HepG2 (cell line): ENCODE results near the gene THBS2. TPM values are rescaled to one million over a fixed set of nuclear protein-coding genes. Genes with fewer than 3 reads are reported as not detected.

ENCODE experiments used
- ATAC-seq: fragments of 200-7000 bp; cut with Tn5 transposase; 3 replicates; pipeline ENCODE4 v1.9.1; 2020; ENCODE audit warnings: mild to moderate bottlenecking, moderate library complexity
- BruUV-seq: library from RNA; stranded (reverse); fragments of 400-500 nt; replicated peaks from 2 replicates; lab custom pipeline; 2021; lab: Mats Ljungman, UMichigan
- CTCF ChIA-PET: fragments of 300-600 bp; formaldehyde crosslinking; extraction: SDS; loops from one replicate; lab custom pipeline; 2021; ENCODE audit warnings: low total read pairs, inconsistent platforms, low intra/inter-chr PET ratio; lab: Yijun Ruan, JAX
- POLR2A ChIA-PET: fragments of 350-600 bp; sonication (Branson Sonifier 250); formaldehyde crosslinking; loops from one replicate; lab custom pipeline; 2020; ENCODE audit warnings: antibody characterized with exemption, inconsistent platforms; lab: Yijun Ruan, JAX
- DNase-seq: peaks from one replicate; pipeline ENCODE4 v3.0.0-alpha.2; 2015; ENCODE audit warnings: low spot score
- FAIRE-seq: peaks from 3 replicates; lab custom pipeline; 2011; peaks lifted over from hg19 to GRCh38; lab: Jason Lieb, UNC
- H2AFZ ChIP-seq: one replicate; pipeline ENCODE4 v1.6.1; 2011; ENCODE audit warnings: low read length, inconsistent platforms
- H3K27ac ChIP-seq: fragments of 300-600 bp; 3 replicates; pipeline ENCODE4 v1.8.0; 2011; ENCODE audit warnings: mixed run types, mild to moderate bottlenecking, mixed read lengths, low read length, inconsistent platforms; ENCODE audit not compliant: insufficient read depth; ENCODE audit errors: extremely low read length
- H3K27me3 ChIP-seq, 2 experiments: fragments of 200-600 bp in 1 of 2; 2 replicates in 1 of 2; 3 replicates in 1 of 2; pipeline versions ENCODE4 v1.6.0 to v1.8.0; 2011; ENCODE audit warnings: low read length in 2 of 2, mild to moderate bottlenecking in 2 of 2, moderate library complexity in 2 of 2, inconsistent platforms in 1 of 2; ENCODE audit not compliant: insufficient read depth in 2 of 2, control insufficient read depth in 1 of 2
- H3K36me3 ChIP-seq, 2 experiments: fragments of 200-600 bp in 1 of 2; replicated peaks in 1 of 2; 2 replicates in 1 of 2; 3 replicates in 1 of 2; pipeline versions ENCODE4 v1.5.1 to v1.8.0; 2011; ENCODE audit warnings: low read length in 2 of 2, inconsistent platforms in 1 of 2; ENCODE audit not compliant: insufficient read depth in 2 of 2, control insufficient read depth in 1 of 2
- H3K4me1 ChIP-seq: 2 replicates; pipeline ENCODE4 v1.5.1; 2012; ENCODE audit warnings: low read length, inconsistent platforms; ENCODE audit not compliant: insufficient read depth
- H3K4me2 ChIP-seq: 2 replicates; pipeline ENCODE4 v1.6.0; 2011; ENCODE audit warnings: low read depth, low read length, inconsistent platforms
- H3K4me3 ChIP-seq, 3 experiments: fragments of 200-600 bp in 1 of 3; sonication (generic), shearing (Covaris generic) in 1 of 3; replicated peaks in 1 of 3; 2 replicates each; pipeline ENCODE4 v1.5.1; 2011 to 2016; ENCODE audit warnings: low read length in 3 of 3, inconsistent platforms in 2 of 3, low read depth in 2 of 3, mild to moderate bottlenecking in 2 of 3, control low read depth in 1 of 3, mixed read lengths in 1 of 3; ENCODE audit not compliant: insufficient read depth in 1 of 3
- H3K79me2 ChIP-seq: one replicate; pipeline ENCODE4 v1.6.1; 2011; ENCODE audit warnings: low read length, inconsistent platforms; ENCODE audit not compliant: insufficient read depth
- H3K9ac ChIP-seq: 2 replicates; pipeline ENCODE4 v1.6.0; 2011; ENCODE audit warnings: mild to moderate bottlenecking, low read depth, low read length, inconsistent platforms; ENCODE audit not compliant: insufficient read depth
- H3K9me3 ChIP-seq: 2 replicates; pipeline ENCODE4 v1.5.1; 2012; ENCODE audit warnings: mild to moderate bottlenecking, low read length
- H4K20me1 ChIP-seq: 2 replicates; pipeline ENCODE4 v1.6.0; 2011; ENCODE audit warnings: inconsistent platforms, mild to moderate bottlenecking, low read length, moderate library complexity; ENCODE audit not compliant: insufficient read depth
- GFI1 ChIP-seq: sonication (generic); formaldehyde crosslinking; IDR thresholded peaks from 2 replicates; pipeline ENCODE4 v1.5.0; 2020; ENCODE audit warnings: missing genetic modification reagents, mild to moderate bottlenecking, borderline replicate concordance
- HDAC1 ChIP-seq: sonication (generic); formaldehyde crosslinking; IDR thresholded peaks from 2 replicates; pipeline ENCODE4 v1.5.1; 2020; ENCODE audit warnings: mild to moderate bottlenecking, missing genetic modification reagents
- HOXA5 ChIP-seq: sonication (generic); formaldehyde crosslinking; IDR thresholded peaks from 2 replicates; pipeline ENCODE4 v1.4.0; 2020; ENCODE audit warnings: missing genetic modification reagents
- HOXA7 ChIP-seq: sonication (generic); formaldehyde crosslinking; IDR thresholded peaks from 2 replicates; pipeline ENCODE4 v1.8.1; 2022; ENCODE audit warnings: mild to moderate bottlenecking, missing genetic modification reagents, moderate library complexity
- MED13 ChIP-seq: sonication (generic); formaldehyde crosslinking; IDR thresholded peaks from 2 replicates; pipeline ENCODE4 v1.5.0; 2020; ENCODE audit warnings: missing genetic modification reagents
- PAX8 ChIP-seq: sonication (generic); formaldehyde crosslinking; IDR thresholded peaks from 2 replicates; pipeline ENCODE4 v1.8.0; 2022; ENCODE audit warnings: mild to moderate bottlenecking, missing genetic modification reagents, borderline replicate concordance
- RFXANK ChIP-seq: IDR thresholded peaks from 2 replicates; pipeline ENCODE4 v1.6.1; 2016
- RXRB ChIP-seq: IDR thresholded peaks from 2 replicates; pipeline ENCODE4 v1.6.1; 2016; ENCODE audit warnings: borderline replicate concordance, missing genetic modification reagents, missing compliant biosample characterization
- SSRP1 ChIP-seq: IDR thresholded peaks from 2 replicates; pipeline ENCODE4 v1.6.1; 2016; ENCODE audit warnings: control low read depth
- ZC3H13 ChIP-seq: sonication (generic); formaldehyde crosslinking; IDR thresholded peaks from 2 replicates; pipeline ENCODE4 v1.8.1; 2023; ENCODE audit warnings: mild to moderate bottlenecking, missing genetic modification reagents, moderate library complexity
- ZFP91 ChIP-seq: sonication (generic); formaldehyde crosslinking; IDR thresholded peaks from 2 replicates; pipeline ENCODE4 v1.9.0; 2022; ENCODE audit warnings: missing genetic modification reagents, mild to moderate bottlenecking, borderline replicate concordance
- ZNF430 ChIP-seq: sonication (generic); formaldehyde crosslinking; IDR thresholded peaks from 2 replicates; pipeline ENCODE4 v1.9.0; 2021; ENCODE audit warnings: mild to moderate bottlenecking, missing genetic modification reagents
- ZNF431 ChIP-seq: sonication (generic); formaldehyde crosslinking; IDR thresholded peaks from 2 replicates; pipeline ENCODE4 v1.9.0; 2022; ENCODE audit warnings: missing genetic modification reagents, low read depth, mild to moderate bottlenecking, borderline replicate concordance
- ZNF563 ChIP-seq: sonication (generic); formaldehyde crosslinking; IDR thresholded peaks from 2 replicates; pipeline ENCODE4 v1.8.0; 2022; ENCODE audit warnings: mild to moderate bottlenecking, moderate library complexity, missing genetic modification reagents
- ZNF564 ChIP-seq: sonication (generic); formaldehyde crosslinking; IDR thresholded peaks from 2 replicates; pipeline ENCODE4 v1.8.1; 2023; ENCODE audit warnings: mild to moderate bottlenecking, missing genetic modification reagents
- ZNF713 ChIP-seq: sonication (generic); formaldehyde crosslinking; IDR thresholded peaks from 2 replicates; pipeline ENCODE4 v1.4.0; 2020; ENCODE audit warnings: mild to moderate bottlenecking, missing genetic modification reagents
- ZNF879 ChIP-seq: sonication (generic); formaldehyde crosslinking; IDR thresholded peaks from 2 replicates; pipeline ENCODE4 v1.8.1; 2023; ENCODE audit warnings: missing genetic modification reagents
- ZXDC ChIP-seq: sonication (generic); formaldehyde crosslinking; IDR thresholded peaks from 2 replicates; pipeline ENCODE4 v1.5.0; 2020; ENCODE audit warnings: mild to moderate bottlenecking, missing genetic modification reagents
- WGBS: methylation state at CpG from one replicate; pipeline ENCODE4 v1.1.6; 2017; ENCODE audit warnings: low lambda C conversion rate; 5-methylcytosine and 5-hydroxymethylcytosine counted together
- in situ Hi-C: cut with HindIII; loops from 2 replicates; pipeline ENCODE4 v1.10.0; 2017; ENCODE audit warnings: low pct_unique_long_range_greater_than_20kb; ENCODE audit not compliant: extremely low pct_ligation_motif_present
- intact Hi-C: fragments of 100-400 bp; cut with micrococcal nuclease; formaldehyde crosslinking; loops from one replicate; pipeline ENCODE4 v1.10.0; 2022; ENCODE audit not compliant: unreplicated experiment
- polyA plus RNA-seq, 8 experiments: library from polyadenylated mRNA; depleted of rRNA in 3 of 8; stranded (reverse) in 7 of 8; unstranded in 1 of 8; fragments of >200 nt; fragmentation: Illumina TruSeq in 4 of 8; extraction: Trizol in 4 of 8; gene quantifications; 2 replicates each; pipeline versions ENCODE4 v1.2.1 to v1.2.3, GENCODE V29; 2011 to 2016; ENCODE audit warnings: low read depth in 4 of 8, missing spikeins in 1 of 8, mixed read lengths in 1 of 8; ENCODE audit not compliant: insufficient read depth in 1 of 8
- total RNA-seq, 5 experiments: library from RNA; depleted of rRNA; stranded (reverse); fragments of >200 nt; fragmentation: Illumina TruSeq; extraction: Trizol; gene quantifications; 2 replicates each; pipeline ENCODE4 v1.2.3, GENCODE V29; 2016; ENCODE audit warnings: low read depth in 1 of 5

THBS2 gene
- total and polyA plus RNA-seq, 2 of the 13 experiments (the other 11 are each of a cell fraction or from before 2014, with no cell fraction given) = 0.12 to 0.15 TPM

- Histone ChIP-seq H3K36me3 (no peaks in the 10 kb centered on the region), H3K9me3 (no peaks in the 10 kb centered on the region), H3K9ac (no peak overlapping the region), H3K4me1 (no peaks in the 10 kb centered on the region), H3K79me2 (no peaks in the 10 kb centered on the region), H2AFZ (no peak overlapping the region), H3K4me2 (no peak overlapping the region), H3K4me3 (no peak overlapping the region), H3K27me3 (peaks cover 11 to 95% of the 10 kb centered on the region in 2 experiments), H4K20me1 (no peaks in the 10 kb centered on the region), H3K27ac (no peak overlapping the region)
- ChIA-PET CTCF (no interaction called here), POLR2A (no interaction called here)
- WGBS = 47% methylated on average over 15 of the region's 16 CpGs
- in situ Hi-C loops (no loop called here), intact Hi-C loops (no loop called here)
- no peak for ATAC-seq
- no peak for DNase-seq
- BruUV-seq = no TSS peak
- FAIRE-seq = no peak
- no peak for TF ChIP-seq ZNF879 (CRISPR knock-in tag)
- TF ChIP-seq ZFP91 (CRISPR knock-in tag) = no peak
- TF ChIP-seq RXRB (CRISPR knock-in tag) = no peak
Measured at GRCh38 chr6:169171016-169171415, 82.6 kb downstream of the THBS2 start.

- ChIA-PET POLR2A (no interaction called here), CTCF (no interaction called here)
- no peak overlapping the region for H3K4me3 ChIP-seq
- no peak for ATAC-seq
- H2AFZ ChIP-seq = no peak overlapping the region
- H3K9ac ChIP-seq = no peak overlapping the region
- no peaks in the 10 kb centered on the region for H3K36me3 ChIP-seq
- no peak overlapping the region for H3K27ac ChIP-seq
- no peak overlapping the region for H3K4me2 ChIP-seq
- BruUV-seq = no TSS peak
- no peaks in the 10 kb centered on the region for H4K20me1 ChIP-seq
- intact Hi-C loops (no loop called here), in situ Hi-C loops (no loop called here)
- no peak for FAIRE-seq
- no peaks in the 10 kb centered on the region for H3K4me1 ChIP-seq
- no peak for DNase-seq
- no peaks in the 10 kb centered on the region for H3K9me3 ChIP-seq
- H3K27me3 ChIP-seq = peaks cover 11 to 95% of the 10 kb centered on the region in 2 experiments
- 49% methylated on average over 11 of the region's 11 CpGs for WGBS
- no peaks in the 10 kb centered on the region for H3K79me2 ChIP-seq
- TF ChIP-seq HOXA7 (CRISPR knock-in tag) (no peak), ZXDC (CRISPR knock-in tag) (no peak), PAX8 (CRISPR knock-in tag) (no peak), MED13 (CRISPR knock-in tag) (no peak), ZNF713 (CRISPR knock-in tag) (no peak), GFI1 (CRISPR knock-in tag) (no peak), ZNF564 (CRISPR knock-in tag) (no peak), RFXANK (no peak), SSRP1 (CRISPR knock-in tag) (no peak), HOXA5 (CRISPR knock-in tag) (no peak), ZC3H13 (CRISPR knock-in tag) (no peak), HDAC1 (CRISPR knock-in tag) (no peak), ZNF431 (CRISPR knock-in tag) (no peak), ZNF430 (no peak), ZNF563 (no peak)
Measured at GRCh38 chr6:169170583-169170955, 83.1 kb downstream of the THBS2 start.
